SKM-1 treated with dmso at 0.1 percent for 144 hours (cell line): ENCODE data around the gene TP63.
"Not testable (repeated sequence)": the region's sequence is repeated elsewhere in the genome, so short reads cannot be mapped to it uniquely, and the experiment has no call there.

Experiments
- DNase-seq: peaks from one replicate; lab custom pipeline; 2025; ENCODE audit not compliant: unreplicated experiment; lab: John Stamatoyannopoulos, UW

The TP63 gene

DNA sequence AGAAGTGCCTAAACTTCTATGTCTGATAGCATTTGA is at the start of gene TP63:
TSS of gene TP63 (plus strand) at position 17 of the 36 bp plus-strand sequence. CDS start 127 bp downstream, outside the sequence.
- no peak for DNase-seq

DNA sequence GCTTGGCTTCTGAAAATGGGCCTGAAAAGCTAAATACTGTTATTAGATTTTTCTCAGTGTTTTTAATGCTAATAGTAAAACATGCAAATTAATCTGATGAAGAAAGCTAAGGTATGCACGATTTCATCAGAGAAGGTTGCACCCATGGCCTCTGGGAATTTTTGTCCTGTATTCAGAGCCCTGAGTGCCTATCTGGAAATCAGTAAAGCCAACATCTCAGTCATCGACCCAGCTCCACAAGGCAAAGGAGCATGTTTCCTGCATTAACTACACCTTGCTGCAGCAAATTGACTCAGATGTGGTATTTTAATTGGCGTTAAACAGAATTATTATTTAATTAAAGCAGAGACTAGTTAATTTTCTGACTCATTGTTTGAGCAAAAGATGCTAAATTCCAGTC is 49.0 kb upstream of the TP63 start:
- no peak for DNase-seq

DNA sequence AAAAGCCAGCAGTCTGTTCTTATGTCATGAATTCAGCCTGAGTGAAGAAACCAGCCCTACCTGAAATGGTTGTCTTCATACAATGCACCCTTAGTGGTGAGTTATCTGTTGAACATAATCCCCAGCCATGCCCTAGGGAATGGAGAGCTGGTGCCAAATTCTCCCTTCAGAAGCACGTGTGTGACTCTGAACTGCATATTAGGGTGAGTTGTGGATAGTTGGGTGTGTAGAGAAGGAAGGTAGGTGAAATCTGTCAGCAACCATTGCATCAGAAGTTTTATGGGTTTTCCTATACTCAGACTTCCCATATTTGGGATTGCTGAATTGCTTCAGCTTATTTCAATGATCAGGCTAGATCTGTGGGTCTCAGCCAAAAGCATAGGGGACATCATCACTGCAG is 46.5 kb upstream of the TP63 start:
- DNase-seq, result no peak

DNA sequence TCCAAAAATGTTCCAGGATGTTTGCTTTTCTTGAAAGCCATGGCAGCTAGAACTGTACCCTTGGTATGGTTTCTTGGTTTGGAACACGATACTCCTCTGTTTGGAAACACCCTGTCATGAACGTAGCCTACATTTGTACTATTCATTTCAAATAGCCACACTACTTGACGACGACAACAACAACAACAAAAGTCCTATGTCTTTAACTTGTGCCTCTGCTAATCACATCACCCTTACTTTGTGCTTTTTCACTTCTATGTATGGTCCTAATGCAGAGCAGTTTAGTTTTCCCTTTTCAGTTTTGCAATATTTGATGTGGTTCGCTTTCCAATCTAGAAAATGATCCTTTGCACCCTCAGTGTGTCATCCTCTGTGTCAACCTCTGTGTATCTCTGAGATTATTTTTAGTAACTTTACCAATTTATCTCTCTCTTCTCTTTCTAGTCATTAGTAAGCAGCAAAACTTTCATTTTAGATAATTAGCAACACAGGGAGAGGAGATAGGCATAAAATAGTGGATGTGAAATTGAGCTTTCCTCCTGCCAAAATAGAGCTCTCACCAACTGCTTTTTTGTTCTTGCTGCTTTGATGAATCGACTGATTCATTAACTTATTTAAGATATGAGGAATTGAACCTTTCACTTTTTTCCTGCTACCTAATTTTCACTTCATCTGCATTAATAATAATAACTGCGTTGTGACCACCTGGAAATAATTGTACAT is 44.1 kb upstream of the TP63 start:
- DNase-seq, result no peak

DNA sequence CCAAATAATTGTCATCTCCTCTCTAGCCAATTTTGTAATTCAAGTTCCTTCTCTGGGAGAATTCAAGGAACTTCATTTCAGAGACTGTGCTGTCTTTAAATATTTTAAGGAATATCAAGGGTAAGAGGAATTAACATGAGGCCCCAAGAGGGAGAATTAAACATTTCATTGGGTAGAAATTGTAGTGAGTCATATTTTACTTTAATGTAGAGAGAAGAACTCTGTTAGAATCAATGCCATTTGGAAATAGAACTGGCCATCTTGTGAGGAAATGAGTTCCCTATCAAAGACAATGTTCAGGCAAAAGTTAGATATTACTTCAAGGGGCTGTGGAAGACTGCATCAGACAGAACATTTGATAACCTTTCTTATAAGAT is 43.5 kb upstream of the TP63 start:
- DNase-seq, result no peak

DNA sequence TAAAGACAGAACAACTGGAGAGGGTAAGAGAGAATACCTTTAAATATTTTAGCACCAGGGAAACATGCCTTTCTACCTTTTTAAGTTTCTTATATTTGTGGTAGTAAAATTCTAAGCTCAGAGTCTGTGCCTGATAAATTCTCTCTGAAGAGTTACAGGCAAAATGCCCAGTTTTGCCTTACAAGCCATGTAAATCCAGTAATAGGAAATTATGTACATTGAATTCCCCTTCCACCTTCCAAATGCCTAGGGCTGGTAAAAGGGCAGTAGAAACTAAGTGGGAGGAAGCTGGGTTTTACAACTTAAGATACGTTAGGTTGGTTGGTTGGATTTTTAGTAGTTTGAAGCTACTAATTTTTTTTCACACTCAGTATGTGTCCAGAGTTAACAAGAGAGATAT is 43.1 kb upstream of the TP63 start:
- DNase-seq, result no peak

DNA sequence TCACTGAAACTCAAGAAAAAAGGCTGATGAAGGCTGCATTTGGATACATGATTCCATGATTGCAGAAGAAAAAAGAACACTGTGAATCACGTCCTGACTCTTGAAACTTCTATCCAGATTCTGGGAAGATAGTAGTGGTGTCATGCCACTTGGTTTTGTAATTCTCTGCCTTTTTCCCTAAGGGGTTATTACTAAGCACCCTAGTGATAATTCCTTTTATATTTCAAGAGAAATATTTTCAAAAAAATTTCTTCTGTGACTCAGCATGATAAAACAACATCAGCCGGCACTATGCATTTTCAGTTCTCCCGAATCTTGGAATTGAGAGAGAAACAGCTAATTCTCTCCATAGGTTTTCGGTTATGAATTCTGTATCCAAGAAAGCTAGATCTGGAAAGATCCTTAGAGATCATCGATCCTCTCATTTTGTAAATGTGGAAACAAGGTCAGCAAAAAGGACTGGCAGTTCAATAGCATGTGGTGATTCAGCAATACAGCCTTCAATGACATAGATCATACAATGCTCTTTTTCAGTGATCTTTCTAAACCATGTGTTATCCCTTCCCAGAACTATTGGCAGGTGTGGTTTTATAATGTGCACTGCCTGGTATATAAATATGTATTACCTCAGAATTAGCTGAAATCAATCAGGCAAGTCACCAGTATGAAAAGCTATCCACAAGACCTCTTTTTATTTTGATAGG is 42.6 kb upstream of the TP63 start:
- no peak for DNase-seq

DNA sequence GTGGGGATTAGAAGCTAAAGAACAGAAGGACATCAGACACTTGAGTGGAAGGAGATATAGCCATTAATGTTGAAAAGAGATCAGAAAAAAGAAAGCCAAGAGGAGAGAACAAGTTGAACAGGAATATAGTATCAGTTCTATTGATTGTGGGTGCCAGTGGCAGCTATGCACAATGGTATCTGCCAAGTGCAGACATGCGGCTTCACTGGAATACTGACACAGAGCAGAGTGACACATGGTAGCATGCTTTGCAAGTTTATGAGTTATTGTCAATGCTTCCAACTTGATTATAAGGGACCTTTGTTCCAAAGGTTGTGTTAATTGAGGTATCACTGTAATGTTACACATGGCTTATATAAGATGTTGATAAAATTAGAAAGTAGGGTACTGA is 42.0 kb upstream of the TP63 start:
- DNase-seq, result no peak

DNA sequence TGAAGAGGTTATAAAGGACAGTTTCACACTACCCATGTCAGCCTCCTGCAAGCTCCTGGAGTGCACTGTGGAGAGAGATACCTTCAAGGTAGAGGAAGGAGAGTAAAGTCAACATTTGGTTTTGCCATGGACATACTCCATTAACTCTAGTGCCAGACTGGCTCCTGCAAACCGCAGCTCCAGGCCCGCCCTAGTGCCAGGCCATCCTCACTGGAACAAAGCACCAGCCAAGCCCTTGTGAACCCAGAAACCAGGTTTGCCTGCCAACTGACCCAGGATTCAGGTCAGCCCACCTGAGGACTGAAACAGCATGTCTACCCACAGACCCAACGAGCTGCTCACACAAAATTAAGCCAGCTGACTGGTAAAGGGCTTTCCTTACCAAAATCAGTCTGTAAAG is 41.0 kb upstream of the TP63 start:
- DNase-seq, result no peak

DNA sequence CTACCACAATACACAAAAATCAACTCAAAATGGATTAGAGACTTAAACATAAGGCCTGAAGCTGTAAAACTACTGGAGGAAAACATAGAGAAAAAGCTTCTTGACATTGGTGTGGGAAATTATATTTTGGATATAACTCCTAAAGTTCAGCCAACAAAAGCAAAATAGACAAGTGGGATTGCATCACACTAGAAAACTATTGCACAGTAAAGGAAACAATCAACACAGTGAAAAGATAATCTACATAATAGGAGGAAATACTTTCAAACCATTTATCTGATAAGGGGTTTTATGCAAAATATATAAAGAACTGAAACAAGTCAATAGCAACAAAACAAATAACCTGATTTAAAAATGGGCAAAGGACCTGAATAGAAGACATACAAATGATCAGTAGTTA is 37.6 kb upstream of the TP63 start:
- no peak for DNase-seq

DNA sequence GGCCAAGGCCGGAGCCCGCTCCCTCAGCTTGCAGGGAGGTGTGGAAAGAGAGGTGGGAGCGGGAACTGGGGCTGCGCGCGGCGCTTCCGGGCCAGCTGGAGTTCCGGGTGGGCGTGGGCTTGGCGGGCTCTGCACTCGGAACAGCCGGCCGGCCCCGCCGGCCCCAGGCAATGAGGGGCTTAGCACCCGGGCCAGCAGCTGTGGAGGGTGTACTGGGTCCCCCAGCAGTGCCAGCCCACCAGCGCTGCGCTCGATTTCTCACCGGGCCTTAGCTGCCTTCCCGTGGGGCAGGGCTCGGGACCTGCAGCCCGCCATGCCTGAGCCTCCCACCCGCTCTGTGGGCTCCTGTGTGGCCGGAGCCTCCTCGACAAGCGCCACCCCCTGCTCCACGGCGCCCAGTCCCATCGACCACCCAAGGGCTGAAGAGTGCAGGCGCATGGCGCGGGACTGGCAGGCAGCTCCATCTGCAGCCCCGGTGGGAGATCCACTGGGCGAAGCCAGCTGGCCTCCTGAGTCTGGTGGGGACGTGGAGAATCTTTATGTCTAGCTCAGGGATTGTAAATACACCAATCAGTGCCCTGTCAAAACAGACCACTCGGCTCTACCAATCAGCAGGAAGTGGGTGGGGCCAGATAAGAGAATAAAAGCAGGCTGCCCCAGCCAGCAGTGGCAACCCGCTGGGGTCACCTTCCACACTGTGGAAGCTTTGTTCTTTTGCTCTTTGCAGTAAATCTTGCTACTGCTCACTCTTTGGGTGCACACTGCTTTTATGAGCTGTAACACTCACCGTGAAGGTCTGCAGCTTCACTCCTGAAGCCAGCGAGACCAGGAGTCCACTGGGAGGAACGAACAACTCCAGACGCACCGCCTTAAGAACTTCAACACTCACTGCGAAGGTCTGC is 34.9 kb upstream of the TP63 start:
- DNase-seq, result not testable (repeated sequence)

DNA sequence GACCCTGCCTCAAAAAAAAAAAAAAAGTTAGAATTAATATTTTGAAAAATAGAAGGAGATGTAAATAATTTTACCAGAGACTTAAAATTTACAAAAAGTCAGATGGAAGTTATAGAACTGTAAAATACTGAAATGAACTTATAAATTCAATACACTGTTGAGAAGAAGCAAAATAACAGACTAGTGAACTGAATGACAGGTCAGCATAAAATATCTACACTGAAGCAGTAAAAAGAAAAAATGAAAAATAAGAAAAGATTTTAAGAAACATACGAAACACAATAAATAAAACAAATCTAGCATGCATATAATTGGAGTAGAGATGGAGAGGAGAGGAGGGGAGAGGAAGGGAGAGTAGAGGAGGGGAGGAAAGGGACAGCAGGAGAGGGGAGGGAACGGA is 33.3 kb upstream of the TP63 start:
- DNase-seq, result no peak

DNA sequence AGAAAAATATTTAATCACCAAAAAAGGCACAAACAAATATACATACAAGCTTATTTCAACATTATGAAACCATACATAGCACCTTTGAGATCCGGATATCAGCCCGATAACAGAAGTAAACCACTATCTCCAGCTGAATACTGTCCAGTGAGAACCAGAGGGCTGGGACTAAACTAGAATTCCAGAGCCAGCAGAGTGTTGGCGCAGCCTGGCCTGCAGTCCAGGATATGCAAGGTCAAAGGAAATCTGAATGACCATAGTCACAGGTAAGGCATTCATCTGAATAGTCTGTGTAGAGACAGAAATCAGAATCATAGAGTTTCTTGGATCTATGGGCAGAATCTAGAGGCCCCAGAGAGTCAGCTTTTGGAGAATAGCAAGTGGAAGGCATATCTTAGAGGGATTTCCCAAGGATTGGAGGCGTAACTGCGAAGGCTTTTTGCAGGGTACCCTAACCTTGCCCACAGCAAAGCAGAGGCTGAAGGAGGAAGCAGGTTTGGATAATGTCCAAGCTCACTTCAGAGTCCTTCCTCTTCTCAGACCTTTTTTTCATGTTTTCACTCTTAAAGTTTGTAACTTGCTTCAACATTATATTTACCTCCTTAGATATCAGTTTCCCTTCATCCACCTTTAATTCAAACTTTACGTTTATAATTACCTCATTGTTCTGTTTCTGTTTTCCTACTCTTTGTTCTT is 32.5 kb upstream of the TP63 start:
- peak; percentile 2 for DNase-seq

DNA sequence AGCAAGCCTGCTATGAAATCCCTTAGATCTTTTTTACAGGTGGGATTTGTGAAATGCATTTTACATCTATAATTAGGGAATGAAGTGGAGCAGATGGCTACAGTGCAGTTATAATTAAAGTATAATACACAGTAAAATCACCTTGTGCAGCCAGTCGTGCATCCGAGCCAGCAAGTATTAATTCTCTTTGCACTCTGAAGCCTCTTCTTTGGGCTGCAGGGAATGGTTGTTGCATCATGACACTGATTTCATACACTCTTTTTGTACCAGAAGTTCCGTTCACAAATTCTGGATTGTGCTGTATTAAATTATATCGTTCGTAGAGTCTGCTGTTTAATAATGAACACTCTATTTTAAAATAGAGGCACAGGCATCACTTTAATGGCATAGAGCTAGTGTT is 28.7 kb upstream of the TP63 start:
- no peak for DNase-seq

DNA sequence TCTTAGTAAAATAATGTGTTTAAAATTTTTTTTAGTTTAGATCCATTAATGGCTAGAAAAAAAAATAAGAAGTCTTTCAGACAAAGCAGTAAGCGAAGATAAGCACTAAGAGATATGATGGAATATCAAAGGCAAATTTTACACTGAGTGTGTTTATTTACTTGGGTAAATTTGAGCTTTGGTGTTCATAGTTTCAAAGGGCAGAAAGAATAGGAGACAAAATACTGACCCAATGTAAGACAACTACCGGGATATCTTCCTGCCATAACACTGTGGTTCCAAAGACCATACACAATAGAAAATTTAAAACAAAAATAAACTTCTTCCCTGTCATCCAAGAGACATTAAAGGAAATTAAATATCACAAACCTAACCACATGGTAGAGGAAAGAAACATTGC is 25.5 kb upstream of the TP63 start:
- DNase-seq, result no peak

DNA sequence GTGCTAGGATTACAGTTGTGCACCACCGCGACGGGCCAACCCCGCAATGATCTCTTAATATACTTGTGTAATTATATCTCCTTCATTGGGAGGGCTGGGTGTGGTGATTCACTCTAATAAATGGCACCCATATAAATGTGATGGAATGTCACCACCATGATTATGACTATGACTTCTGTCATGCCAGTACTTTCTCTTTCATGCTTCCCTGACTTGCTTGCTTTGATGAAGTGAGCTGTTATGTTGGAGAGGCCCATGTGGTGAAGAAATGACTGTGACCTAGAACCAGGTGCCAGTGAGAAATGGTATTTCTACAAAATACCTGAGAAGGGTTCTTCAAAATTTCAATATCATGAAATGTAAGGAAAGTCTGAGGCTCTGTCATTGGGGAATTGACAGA is 24.4 kb upstream of the TP63 start:
- no peak for DNase-seq

DNA sequence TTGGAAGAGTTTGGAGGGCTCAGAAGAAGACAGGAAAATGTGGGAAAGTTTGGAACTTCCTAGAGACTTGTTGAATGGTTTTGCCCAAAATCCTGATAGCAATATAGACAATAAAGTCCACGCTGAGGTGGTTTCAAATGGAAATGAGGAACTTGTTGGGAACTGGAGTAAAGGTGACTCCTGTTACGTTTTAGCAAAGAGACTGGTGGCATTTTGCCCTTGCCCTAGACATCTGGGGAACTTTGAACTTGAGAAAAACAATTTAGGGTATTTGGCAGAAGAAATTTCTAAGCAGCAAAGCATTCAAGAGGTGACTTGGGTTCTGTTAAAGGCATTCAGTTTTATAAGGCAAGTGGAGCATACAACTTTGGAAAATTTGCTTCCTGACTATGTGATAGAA is 18.5 kb upstream of the TP63 start:
- not testable (repeated sequence) for DNase-seq

DNA sequence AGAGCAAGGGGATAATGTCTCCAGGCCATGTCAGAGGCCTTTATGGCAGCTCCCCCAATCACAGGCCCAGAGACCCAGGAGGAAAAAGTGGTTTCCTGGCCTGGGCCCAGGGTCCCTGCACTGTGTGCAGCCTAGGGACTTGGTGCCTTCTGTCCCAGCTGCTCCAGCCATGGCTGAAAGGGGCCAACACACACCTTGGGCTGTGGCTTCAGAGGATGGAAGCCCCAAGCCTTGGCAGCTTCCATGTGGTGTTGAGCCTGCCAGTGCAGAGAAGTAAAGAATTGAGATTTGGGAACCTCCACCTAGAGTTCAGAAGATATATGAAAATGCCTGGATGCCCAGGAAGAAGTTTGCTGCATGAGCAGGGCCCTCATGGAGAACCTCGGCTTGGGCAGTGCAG is 18.1 kb upstream of the TP63 start:
- DNase-seq, result no peak

DNA sequence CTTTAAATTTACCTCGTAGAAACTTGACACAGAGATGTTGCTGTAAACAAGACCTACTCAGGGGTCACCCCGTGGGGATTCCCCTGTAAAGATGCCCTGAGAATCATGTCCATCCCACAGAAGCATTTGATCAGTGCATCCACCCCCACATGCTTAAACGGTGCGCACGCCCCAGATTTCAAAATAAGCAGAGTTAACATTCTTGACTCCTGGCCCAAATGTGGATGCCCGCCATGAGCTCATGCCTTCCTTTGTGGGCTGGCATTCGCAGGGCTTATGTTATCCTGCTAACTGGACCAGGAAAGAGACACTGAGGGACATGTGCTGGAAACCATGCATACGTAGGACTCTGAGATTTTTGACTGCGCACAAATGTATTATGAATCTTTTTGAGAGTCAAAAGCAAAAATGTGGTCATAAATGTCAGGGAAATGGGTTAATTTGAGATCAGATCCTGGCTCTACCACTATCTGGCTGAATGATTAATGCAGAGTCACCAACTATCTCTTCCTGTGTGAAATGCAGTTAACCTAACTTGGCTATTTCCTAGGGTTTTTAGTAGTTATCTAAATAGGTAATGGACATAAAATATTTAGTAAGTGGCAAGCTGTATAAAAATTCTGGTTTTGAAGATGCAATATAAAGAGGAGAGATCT is 9.1 kb upstream of the TP63 start:
- DNase-seq, result no peak

DNA sequence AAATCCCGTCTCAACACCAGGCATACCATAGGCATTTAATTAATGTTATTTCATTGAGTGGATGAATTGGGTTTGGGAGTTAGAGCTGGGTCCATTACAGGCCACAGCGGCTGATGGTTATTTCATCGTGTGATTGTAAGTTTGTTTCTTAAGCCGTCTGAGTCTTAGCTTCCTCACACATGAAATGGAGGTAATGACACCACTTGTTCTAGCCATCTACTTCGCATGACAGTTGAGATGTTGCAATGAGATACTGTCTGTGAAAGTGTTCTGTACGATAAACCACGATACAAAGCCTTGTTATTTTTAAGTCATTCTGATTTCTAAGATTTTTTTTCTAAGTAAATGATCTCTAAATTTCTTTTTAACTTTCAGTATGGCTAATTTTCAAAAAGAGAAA is 8.6 kb upstream of the TP63 start:
- no peak for DNase-seq

DNA sequence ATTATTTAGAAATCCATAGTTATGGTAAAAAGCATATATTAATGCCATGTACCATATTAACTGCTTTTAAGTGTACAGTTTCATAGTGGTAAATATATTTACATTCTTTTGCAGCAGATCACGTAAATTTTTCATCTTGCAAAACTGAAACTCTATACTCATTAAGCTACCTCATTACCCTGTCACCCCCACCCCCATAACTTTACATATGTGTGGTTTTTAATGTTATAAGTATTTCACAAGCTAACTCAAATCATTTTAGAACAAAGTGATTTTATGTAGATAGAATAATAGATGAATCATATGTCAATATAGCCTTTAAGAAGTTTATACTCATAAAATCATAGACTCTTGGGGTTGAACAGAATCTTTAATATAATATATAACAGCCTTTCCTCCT is 7.1 kb upstream of the TP63 start:
- no peak for DNase-seq

DNA sequence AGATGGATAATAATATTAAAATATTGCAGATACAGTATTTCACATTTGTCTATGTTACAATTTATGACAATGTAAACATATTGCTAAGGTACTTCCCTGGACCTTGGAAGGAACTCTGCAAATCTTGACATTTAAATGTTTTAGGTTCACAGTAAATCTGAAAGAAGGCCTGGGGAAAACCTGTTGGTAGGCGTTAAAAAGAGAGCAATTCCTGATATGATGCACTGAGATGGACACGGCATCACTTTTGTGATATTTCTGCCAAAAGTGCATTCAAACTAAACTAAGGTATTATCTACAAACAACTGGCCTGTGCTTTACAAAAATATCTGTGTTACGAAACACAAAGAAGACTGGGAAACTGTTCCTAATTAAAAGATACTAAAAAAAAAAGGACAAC is 6.1 kb upstream of the TP63 start:
- DNase-seq, result no peak
